HEK293 (cell line): ENCODE data around the gene KRTAP5-1.
A peak's percentile ranks its signal among the peaks of the same experiment; 100 is the strongest.

Experiments used
- CTCF ChIA-PET: fragments of 350-600 bp; formaldehyde crosslinking; extraction: SDS; loops from one replicate; lab custom pipeline; 2021; ENCODE audit warnings: antibody characterized with exemption; lab: Yijun Ruan, JAX
- POLR2A ChIA-PET: fragments of 300-600 bp; formaldehyde crosslinking; extraction: SDS; loops from one replicate; lab custom pipeline; 2020; ENCODE audit warnings: antibody characterized with exemption, inconsistent platforms; lab: Yijun Ruan, JAX
- H3K27ac ChIP-seq: fragments of 200-500 bp; sonication (Bioruptor generic); 2 replicates; pipeline ENCODE4 v1.5.1; 2014; ENCODE audit warnings: low read depth, low read length, control low read depth, inconsistent platforms; ENCODE audit errors: extremely low read depth
- H3K36me3 ChIP-seq, 2 experiments: fragments of 200-500 bp in 1 of 2; sonication (Bioruptor generic) in 1 of 2; 1 replicate in 1 of 2; 2 replicates in 1 of 2; pipeline ENCODE4 v1.5.1; 2014 to 2017; ENCODE audit warnings: inconsistent platforms in 2 of 2, low read length in 2 of 2; ENCODE audit not compliant: control insufficient read depth in 2 of 2, insufficient read depth in 1 of 2
- H3K4me1 ChIP-seq: fragments of 200-500 bp; sonication (Bioruptor generic); 2 replicates; pipeline ENCODE4 v1.5.1; 2014; ENCODE audit warnings: mild to moderate bottlenecking, low read length, inconsistent platforms; ENCODE audit not compliant: control insufficient read depth, insufficient read depth
- H3K4me3 ChIP-seq: 2 replicates; pipeline ENCODE4 v1.5.1; 2011; ENCODE audit warnings: low read depth, mild to moderate bottlenecking, control low read depth, low read length, moderate library complexity
- H3K9me3 ChIP-seq: fragments of 200-500 bp; sonication (Bioruptor generic); 2 replicates; pipeline ENCODE4 v1.5.1; 2014; ENCODE audit warnings: low read depth, low read length, inconsistent platforms; ENCODE audit not compliant: control insufficient read depth, insufficient read depth
- KLF1 ChIP-seq: fragments of 450-650 bp; formaldehyde crosslinking; IDR thresholded peaks from 2 replicates; pipeline ENCODE4 v1.5.1; 2016; ENCODE audit warnings: missing biosample characterization, missing genetic modification characterization
- SP2 ChIP-seq: fragments of 450-650 bp; formaldehyde crosslinking; IDR thresholded peaks from 2 replicates; pipeline ENCODE4 v1.5.1; 2016; ENCODE audit warnings: missing biosample characterization, missing genetic modification characterization
- ZIC2 ChIP-seq: fragments of 450-650 bp; formaldehyde crosslinking; IDR thresholded peaks from 2 replicates; pipeline ENCODE4 v1.5.1; 2016; ENCODE audit warnings: missing biosample characterization, missing genetic modification characterization
- ZNF169 ChIP-seq: fragments of 450-650 bp; formaldehyde crosslinking; IDR thresholded peaks from 2 replicates; pipeline ENCODE4 v1.5.1; 2016; ENCODE audit warnings: missing biosample characterization, missing genetic modification characterization
- ZNF335 ChIP-seq: fragments of 450-650 bp; formaldehyde crosslinking; conservative IDR thresholded peaks from 2 replicates; pipeline ENCODE4 v1.5.1; 2016; ENCODE audit warnings: missing biosample characterization, missing genetic modification characterization
- ZNF341 ChIP-seq: fragments of 450-650 bp; formaldehyde crosslinking; IDR thresholded peaks from 2 replicates; pipeline ENCODE4; 2016; ENCODE audit warnings: low read depth, missing biosample characterization, missing genetic modification characterization
- ZNF423 ChIP-seq: fragments of 450-650 bp; formaldehyde crosslinking; IDR thresholded peaks from 2 replicates; pipeline ENCODE4 v1.5.1; 2016; ENCODE audit warnings: missing biosample characterization, missing genetic modification characterization
- ZNF426 ChIP-seq: fragments of 450-650 bp; formaldehyde crosslinking; IDR thresholded peaks from 2 replicates; pipeline ENCODE4 v1.5.1; 2017; ENCODE audit warnings: missing biosample characterization, missing genetic modification characterization, mild to moderate bottlenecking, inconsistent platforms, moderate library complexity
- ZNF677 ChIP-seq: fragments of 450-650 bp; IDR thresholded peaks from 2 replicates; pipeline ENCODE4 v1.5.0; 2018; ENCODE audit warnings: missing biosample characterization, mild to moderate bottlenecking, missing genetic modification characterization, moderate library complexity
- TF ChIP-seq, protein P1 (sequence below): fragments of 450-650 bp; formaldehyde crosslinking; IDR thresholded peaks from 2 replicates; pipeline ENCODE4 v1.5.1; 2017; ENCODE audit warnings: missing biosample characterization, missing genetic modification characterization
- TF ChIP-seq, protein P2 (sequence below): fragments of 450-650 bp; formaldehyde crosslinking; IDR thresholded peaks from 2 replicates; pipeline ENCODE4 v1.5.1; 2016; ENCODE audit warnings: missing biosample characterization, missing genetic modification characterization
- TF ChIP-seq, protein P3 (sequence below): fragments of 450-650 bp; IDR thresholded peaks from 2 replicates; pipeline ENCODE4 v1.5.1; 2018; ENCODE audit warnings: missing biosample characterization, missing genetic modification characterization
- TF ChIP-seq, protein P4 (sequence below): fragments of 450-650 bp; formaldehyde crosslinking; IDR thresholded peaks from 2 replicates; pipeline ENCODE4 v1.5.1; 2016; ENCODE audit warnings: missing biosample characterization, missing genetic modification characterization
- TF ChIP-seq, protein P5 (sequence below): fragments of 450-650 bp; formaldehyde crosslinking; IDR thresholded peaks from 2 replicates; pipeline ENCODE4 v1.5.1; 2016; ENCODE audit warnings: missing biosample characterization, missing genetic modification characterization
- TF ChIP-seq, protein P6 (sequence below): fragments of 450-650 bp; formaldehyde crosslinking; IDR thresholded peaks from 2 replicates; pipeline ENCODE4 v1.5.1; 2016; ENCODE audit warnings: missing biosample characterization, missing genetic modification characterization

Gene KRTAP5-1

DNA sequence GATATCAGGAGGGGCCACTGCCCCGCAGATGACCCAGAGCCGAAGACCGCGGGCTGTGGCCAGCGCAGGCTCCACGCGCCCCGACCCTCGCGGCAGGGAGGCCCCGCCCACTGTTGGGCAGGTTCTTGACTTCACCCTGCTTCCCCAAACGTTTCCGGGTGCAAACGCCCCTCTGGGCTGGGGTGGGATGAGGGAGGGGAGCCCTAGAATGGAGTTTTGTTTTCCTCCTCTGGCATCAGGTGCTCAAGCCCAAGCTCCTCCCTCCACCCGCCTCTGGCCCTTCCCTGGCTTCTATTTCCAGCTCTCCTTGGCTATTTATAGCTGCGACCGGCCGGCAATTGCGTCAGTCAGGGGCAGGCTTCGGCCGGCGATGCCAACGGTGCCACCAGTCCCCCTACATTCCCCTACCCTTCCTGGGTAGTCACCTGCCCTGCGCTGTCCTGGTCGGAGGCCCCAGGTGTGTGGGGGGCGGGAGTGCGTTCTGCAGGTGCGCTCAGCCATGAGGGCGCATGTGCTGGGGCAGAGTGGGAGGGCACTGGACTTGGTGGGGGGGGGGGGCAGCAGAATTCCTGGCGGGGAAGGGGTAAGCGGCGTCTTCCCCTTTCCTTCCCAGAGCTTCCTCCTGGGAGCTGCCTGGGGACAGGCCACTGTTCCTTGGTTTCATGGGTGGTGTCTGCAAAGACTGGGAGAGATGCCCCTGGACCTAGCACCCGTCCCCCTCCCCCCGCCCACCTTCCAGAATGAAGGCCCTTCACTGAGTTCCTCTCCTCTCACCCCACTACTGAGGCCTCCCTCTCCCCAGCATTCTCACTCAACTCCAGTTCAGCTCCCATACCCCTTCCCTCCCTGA, 36.6 kb downstream of the KRTAP5-1 start:
- TF ChIP-seq SP2 (tag by site-specific recombination) (peak; percentile 46), ZNF426 (tag by site-specific recombination) (no peak), KLF1 (peak; percentile 81), ZNF169 (no peak), ZNF677 (tag by site-specific recombination) (no peak), ZNF335 (tag by site-specific recombination) (0 out of 2 replicates have a peak, but pooled peaks have one; percentile 9), ZNF341 (tag by site-specific recombination) (peak; percentile 41), ZNF423 (tag by site-specific recombination) (no peak), ZIC2 (no peak)
- TF ChIP-seq, protein P1, sequence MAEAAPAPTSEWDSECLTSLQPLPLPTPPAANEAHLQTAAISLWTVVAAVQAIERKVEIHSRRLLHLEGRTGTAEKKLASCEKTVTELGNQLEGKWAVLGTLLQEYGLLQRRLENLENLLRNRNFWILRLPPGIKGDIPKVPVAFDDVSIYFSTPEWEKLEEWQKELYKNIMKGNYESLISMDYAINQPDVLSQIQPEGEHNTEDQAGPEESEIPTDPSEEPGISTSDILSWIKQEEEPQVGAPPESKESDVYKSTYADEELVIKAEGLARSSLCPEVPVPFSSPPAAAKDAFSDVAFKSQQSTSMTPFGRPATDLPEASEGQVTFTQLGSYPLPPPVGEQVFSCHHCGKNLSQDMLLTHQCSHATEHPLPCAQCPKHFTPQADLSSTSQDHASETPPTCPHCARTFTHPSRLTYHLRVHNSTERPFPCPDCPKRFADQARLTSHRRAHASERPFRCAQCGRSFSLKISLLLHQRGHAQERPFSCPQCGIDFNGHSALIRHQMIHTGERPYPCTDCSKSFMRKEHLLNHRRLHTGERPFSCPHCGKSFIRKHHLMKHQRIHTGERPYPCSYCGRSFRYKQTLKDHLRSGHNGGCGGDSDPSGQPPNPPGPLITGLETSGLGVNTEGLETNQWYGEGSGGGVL (tag by site-specific recombination): peak; percentile 38
- TF ChIP-seq, protein P2, sequence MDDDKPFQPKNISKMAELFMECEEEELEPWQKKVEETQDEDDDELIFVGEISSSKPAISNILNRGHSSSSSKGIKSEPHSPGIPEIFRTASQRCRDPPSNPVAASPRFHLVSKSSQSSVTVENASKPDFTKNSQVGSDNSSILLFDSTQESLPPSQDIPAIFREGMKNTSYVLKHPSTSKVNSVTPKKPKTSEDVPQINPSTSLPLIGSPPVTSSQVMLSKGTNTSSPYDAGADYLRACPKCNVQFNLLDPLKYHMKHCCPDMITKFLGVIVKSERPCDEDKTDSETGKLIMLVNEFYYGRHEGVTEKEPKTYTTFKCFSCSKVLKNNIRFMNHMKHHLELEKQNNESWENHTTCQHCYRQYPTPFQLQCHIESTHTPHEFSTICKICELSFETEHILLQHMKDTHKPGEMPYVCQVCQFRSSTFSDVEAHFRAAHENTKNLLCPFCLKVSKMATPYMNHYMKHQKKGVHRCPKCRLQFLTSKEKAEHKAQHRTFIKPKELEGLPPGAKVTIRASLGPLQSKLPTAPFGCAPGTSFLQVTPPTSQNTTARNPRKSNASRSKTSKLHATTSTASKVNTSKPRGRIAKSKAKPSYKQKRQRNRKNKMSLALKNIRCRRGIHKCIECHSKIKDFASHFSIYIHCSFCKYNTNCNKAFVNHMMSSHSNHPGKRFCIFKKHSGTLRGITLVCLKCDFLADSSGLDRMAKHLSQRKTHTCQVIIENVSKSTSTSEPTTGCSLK (tag by site-specific recombination): no peak
- TF ChIP-seq, protein P3, sequence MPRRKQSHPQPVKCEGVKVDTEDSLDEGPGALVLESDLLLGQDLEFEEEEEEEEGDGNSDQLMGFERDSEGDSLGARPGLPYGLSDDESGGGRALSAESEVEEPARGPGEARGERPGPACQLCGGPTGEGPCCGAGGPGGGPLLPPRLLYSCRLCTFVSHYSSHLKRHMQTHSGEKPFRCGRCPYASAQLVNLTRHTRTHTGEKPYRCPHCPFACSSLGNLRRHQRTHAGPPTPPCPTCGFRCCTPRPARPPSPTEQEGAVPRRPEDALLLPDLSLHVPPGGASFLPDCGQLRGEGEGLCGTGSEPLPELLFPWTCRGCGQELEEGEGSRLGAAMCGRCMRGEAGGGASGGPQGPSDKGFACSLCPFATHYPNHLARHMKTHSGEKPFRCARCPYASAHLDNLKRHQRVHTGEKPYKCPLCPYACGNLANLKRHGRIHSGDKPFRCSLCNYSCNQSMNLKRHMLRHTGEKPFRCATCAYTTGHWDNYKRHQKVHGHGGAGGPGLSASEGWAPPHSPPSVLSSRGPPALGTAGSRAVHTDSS (tag by site-specific recombination): no peak
- TF ChIP-seq, protein P4, sequence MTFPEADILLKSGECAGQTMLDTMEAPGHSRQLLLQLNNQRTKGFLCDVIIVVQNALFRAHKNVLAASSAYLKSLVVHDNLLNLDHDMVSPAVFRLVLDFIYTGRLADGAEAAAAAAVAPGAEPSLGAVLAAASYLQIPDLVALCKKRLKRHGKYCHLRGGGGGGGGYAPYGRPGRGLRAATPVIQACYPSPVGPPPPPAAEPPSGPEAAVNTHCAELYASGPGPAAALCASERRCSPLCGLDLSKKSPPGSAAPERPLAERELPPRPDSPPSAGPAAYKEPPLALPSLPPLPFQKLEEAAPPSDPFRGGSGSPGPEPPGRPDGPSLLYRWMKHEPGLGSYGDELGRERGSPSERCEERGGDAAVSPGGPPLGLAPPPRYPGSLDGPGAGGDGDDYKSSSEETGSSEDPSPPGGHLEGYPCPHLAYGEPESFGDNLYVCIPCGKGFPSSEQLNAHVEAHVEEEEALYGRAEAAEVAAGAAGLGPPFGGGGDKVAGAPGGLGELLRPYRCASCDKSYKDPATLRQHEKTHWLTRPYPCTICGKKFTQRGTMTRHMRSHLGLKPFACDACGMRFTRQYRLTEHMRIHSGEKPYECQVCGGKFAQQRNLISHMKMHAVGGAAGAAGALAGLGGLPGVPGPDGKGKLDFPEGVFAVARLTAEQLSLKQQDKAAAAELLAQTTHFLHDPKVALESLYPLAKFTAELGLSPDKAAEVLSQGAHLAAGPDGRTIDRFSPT: peak; percentile 76; the same call in 1 of the 2 replicates
- TF ChIP-seq, protein P5, sequence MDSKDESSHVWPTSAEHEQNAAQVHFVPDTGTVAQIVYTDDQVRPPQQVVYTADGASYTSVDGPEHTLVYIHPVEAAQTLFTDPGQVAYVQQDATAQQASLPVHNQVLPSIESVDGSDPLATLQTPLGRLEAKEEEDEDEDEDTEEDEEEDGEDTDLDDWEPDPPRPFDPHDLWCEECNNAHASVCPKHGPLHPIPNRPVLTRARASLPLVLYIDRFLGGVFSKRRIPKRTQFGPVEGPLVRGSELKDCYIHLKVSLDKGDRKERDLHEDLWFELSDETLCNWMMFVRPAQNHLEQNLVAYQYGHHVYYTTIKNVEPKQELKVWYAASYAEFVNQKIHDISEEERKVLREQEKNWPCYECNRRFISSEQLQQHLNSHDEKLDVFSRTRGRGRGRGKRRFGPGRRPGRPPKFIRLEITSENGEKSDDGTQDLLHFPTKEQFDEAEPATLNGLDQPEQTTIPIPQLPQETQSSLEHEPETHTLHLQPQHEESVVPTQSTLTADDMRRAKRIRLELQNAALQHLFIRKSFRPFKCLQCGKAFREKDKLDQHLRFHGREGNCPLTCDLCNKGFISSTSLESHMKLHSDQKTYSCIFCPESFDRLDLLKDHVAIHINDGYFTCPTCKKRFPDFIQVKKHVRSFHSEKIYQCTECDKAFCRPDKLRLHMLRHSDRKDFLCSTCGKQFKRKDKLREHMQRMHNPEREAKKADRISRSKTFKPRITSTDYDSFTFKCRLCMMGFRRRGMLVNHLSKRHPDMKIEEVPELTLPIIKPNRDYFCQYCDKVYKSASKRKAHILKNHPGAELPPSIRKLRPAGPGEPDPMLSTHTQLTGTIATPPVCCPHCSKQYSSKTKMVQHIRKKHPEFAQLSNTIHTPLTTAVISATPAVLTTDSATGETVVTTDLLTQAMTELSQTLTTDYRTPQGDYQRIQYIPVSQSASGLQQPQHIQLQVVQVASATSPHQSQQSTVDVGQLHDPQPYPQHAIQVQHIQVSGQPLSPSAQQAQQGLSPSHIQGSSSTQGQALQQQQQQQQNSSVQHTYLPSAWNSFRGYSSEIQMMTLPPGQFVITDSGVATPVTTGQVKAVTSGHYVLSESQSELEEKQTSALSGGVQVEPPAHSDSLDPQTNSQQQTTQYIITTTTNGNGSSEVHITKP (tag by site-specific recombination): peak; percentile 23; the same call in 1 of the 2 replicates
- TF ChIP-seq, protein P6, sequence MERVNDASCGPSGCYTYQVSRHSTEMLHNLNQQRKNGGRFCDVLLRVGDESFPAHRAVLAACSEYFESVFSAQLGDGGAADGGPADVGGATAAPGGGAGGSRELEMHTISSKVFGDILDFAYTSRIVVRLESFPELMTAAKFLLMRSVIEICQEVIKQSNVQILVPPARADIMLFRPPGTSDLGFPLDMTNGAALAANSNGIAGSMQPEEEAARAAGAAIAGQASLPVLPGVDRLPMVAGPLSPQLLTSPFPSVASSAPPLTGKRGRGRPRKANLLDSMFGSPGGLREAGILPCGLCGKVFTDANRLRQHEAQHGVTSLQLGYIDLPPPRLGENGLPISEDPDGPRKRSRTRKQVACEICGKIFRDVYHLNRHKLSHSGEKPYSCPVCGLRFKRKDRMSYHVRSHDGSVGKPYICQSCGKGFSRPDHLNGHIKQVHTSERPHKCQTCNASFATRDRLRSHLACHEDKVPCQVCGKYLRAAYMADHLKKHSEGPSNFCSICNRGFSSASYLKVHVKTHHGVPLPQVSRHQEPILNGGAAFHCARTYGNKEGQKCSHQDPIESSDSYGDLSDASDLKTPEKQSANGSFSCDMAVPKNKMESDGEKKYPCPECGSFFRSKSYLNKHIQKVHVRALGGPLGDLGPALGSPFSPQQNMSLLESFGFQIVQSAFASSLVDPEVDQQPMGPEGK (tag by site-specific recombination): peak; percentile 69; the same call in 1 of the 2 replicates
- Histone ChIP-seq H3K9me3 (no peaks in the 10 kb centered on the region), H3K36me3 (no peaks in the 10 kb centered on the region), H3K27ac (no peak overlapping the region), H3K4me1 (peaks cover 3% of the 10 kb centered on the region; the same call in 1 of the 2 replicates), H3K4me3 (no peak overlapping the region)
- CTCF ChIA-PET: interaction anchor here (1.4 to 5.4 kb wide), 3 partner anchors 19 to 27 kb away, joined by 4 to 138 read pairs (median 7); no protein-coding TSS in a partner anchor
- POLR2A ChIA-PET: interaction anchor here (0.9 to 1.3 kb wide), 3 partner anchors 10 to 27 kb away, joined by 3 to 8 read pairs (median 4); no protein-coding TSS in a partner anchor
